H1 (cell line): ENCODE measurements around the gene DCDC2B. TPM values are rescaled to one million over a fixed set of nuclear protein-coding genes. Genes with fewer than 3 reads are reported as not detected.

Experiments used
- CTCF ChIA-PET: fragments of 300-600 bp; sonication (Branson Sonifier 250); formaldehyde crosslinking; loops from one replicate; lab custom pipeline; 2021; ENCODE audit not compliant: partially characterized antibody; lab: Charles Lee
- POLR2A ChIA-PET: fragments of 300-600 bp; sonication (Branson Sonifier 250); formaldehyde crosslinking; loops from one replicate; lab custom pipeline; 2021; ENCODE audit warnings: inconsistent platforms; ENCODE audit not compliant: partially characterized antibody; lab: Charles Lee
- DNase-seq, 2 experiments: peaks; one replicate each; pipeline versions ENCODE4 v3.0.0 to v3.0.0-alpha.2; 2010 to 2022; ENCODE audit warnings: low spot score in 2 of 2, low read depth in 1 of 2, mixed read lengths in 1 of 2
- FAIRE-seq: peaks from 2 replicates; lab custom pipeline; 2011; peaks lifted over from hg19 to GRCh38; lab: Jason Lieb, UNC
- H2AFZ ChIP-seq: 2 replicates; pipeline ENCODE4 v1.8.1; 2012; ENCODE audit warnings: low read length, inconsistent platforms
- H2AK5ac ChIP-seq: 2 replicates; pipeline ENCODE4 v1.6.1; 2013; ENCODE audit warnings: low read depth, low read length
- H2BK120ac ChIP-seq: replicated peaks from 2 replicates; pipeline ENCODE3; 2013; ENCODE audit warnings: low read depth, low read length, inconsistent platforms
- H2BK12ac ChIP-seq: 2 replicates; pipeline ENCODE4 v1.6.1; 2013; ENCODE audit warnings: low read depth, low read length
- H2BK15ac ChIP-seq: 2 replicates; pipeline ENCODE4 v1.6.1; 2013; ENCODE audit warnings: low read length
- H2BK20ac ChIP-seq: 2 replicates; pipeline ENCODE4 v1.6.1; 2013; ENCODE audit warnings: low read length
- H2BK5ac ChIP-seq: 2 replicates; pipeline ENCODE4 v1.6.1; 2013; ENCODE audit warnings: low read depth, low read length
- H3K14ac ChIP-seq: 2 replicates; pipeline ENCODE4 v1.6.1; 2013; ENCODE audit warnings: inconsistent platforms; ENCODE audit not compliant: insufficient read length
- H3K18ac ChIP-seq: 2 replicates; pipeline ENCODE4 v1.6.1; 2013; ENCODE audit warnings: low read length; ENCODE audit errors: extremely low read depth
- H3K23ac ChIP-seq: 2 replicates; pipeline ENCODE4 v1.6.1; 2013; ENCODE audit warnings: inconsistent platforms; ENCODE audit not compliant: insufficient read length
- H3K23me2 ChIP-seq: 2 replicates; pipeline ENCODE4 v1.6.1; 2013; ENCODE audit warnings: low read depth, low read length
- H3K27ac ChIP-seq: 2 replicates; pipeline ENCODE4 v1.6.1; 2011; ENCODE audit warnings: low read depth, low read length, inconsistent platforms
- H3K27me3 ChIP-seq, 4 experiments: replicated peaks in 1 of 4; 1 replicate in 1 of 4; 2 replicates in 3 of 4; pipeline versions ENCODE4 v1.6.1 to v1.8.1; 2011 to 2013; ENCODE audit warnings: low read length in 3 of 4, mild to moderate bottlenecking in 3 of 4, inconsistent platforms in 2 of 4, mixed read lengths in 2 of 4, moderate library complexity in 1 of 4; ENCODE audit not compliant: control insufficient read depth in 3 of 4, insufficient read depth in 3 of 4; ENCODE audit errors: extremely low read depth in 1 of 4
- H3K36me3 ChIP-seq, 4 experiments: 2 replicates each; pipeline versions ENCODE4 v1.6.1 to v1.8.1; 2011 to 2013; ENCODE audit warnings: mild to moderate bottlenecking in 4 of 4, low read length in 3 of 4, moderate library complexity in 2 of 4, control low read depth in 1 of 4, inconsistent platforms in 1 of 4; ENCODE audit not compliant: insufficient read depth in 4 of 4, control insufficient read depth in 2 of 4
- H3K4ac ChIP-seq: replicated peaks from 2 replicates; pipeline ENCODE3; 2013; ENCODE audit warnings: low read length, low read depth, mixed read lengths, inconsistent platforms; ENCODE audit not compliant: insufficient read length
- H3K4me1 ChIP-seq, 4 experiments: replicated peaks in 1 of 4; 1 replicate in 1 of 4; 2 replicates in 3 of 4; pipeline versions ENCODE4 v1.6.1 to v1.8.1; 2011 to 2013; ENCODE audit warnings: low read length in 3 of 4, inconsistent platforms in 2 of 4, mixed read lengths in 1 of 4; ENCODE audit not compliant: insufficient read depth in 4 of 4, control insufficient read depth in 3 of 4
- H3K4me2 ChIP-seq, 2 experiments: 2 replicates each; pipeline versions ENCODE4 v1.6.1 to v1.8.1; 2011 to 2013; ENCODE audit warnings: low read depth in 2 of 2, low read length in 2 of 2, control low read depth in 1 of 2, inconsistent platforms in 1 of 2, mild to moderate bottlenecking in 1 of 2; ENCODE audit not compliant: insufficient read depth in 1 of 2
- H3K4me3 ChIP-seq, 4 experiments: fragments of 200-600, 300-600 bp in 1 of 4; sonication (generic), shearing (Covaris generic), sonication (Bioruptor Twin) in 1 of 4; 2 replicates each; pipeline versions ENCODE4 v1.5.1 to v1.8.1; 2011 to 2016; ENCODE audit warnings: low read length in 4 of 4, low read depth in 3 of 4, control low read depth in 2 of 4, inconsistent platforms in 2 of 4, mild to moderate bottlenecking in 2 of 4, mixed read lengths in 1 of 4, moderate library complexity in 1 of 4; ENCODE audit not compliant: insufficient read depth in 2 of 4; ENCODE audit errors: extremely low read depth in 1 of 4
- H3K56ac ChIP-seq: replicated peaks from 2 replicates; pipeline ENCODE3; 2013; ENCODE audit warnings: low read depth, mild to moderate bottlenecking, mixed read lengths, low read length, inconsistent platforms; ENCODE audit not compliant: insufficient read length
- H3K79me1 ChIP-seq: 2 replicates; pipeline ENCODE4 v1.6.1; 2013; ENCODE audit warnings: low read depth, low read length, control low read depth
- H3K79me2 ChIP-seq, 2 experiments: 2 replicates each; pipeline versions ENCODE4 v1.6.1 to v1.8.1; 2012 to 2013; ENCODE audit warnings: low read length in 2 of 2, mild to moderate bottlenecking in 2 of 2, inconsistent platforms in 1 of 2; ENCODE audit not compliant: insufficient read depth in 2 of 2, control insufficient read depth in 1 of 2
- H3K9ac ChIP-seq, 4 experiments: replicated peaks in 1 of 4; 1 replicate in 1 of 4; 2 replicates in 3 of 4; pipeline versions ENCODE4 v1.6.1 to v1.8.1; 2011 to 2013; ENCODE audit warnings: low read depth in 3 of 4, low read length in 3 of 4, control low read depth in 2 of 4, mild to moderate bottlenecking in 2 of 4, moderate library complexity in 2 of 4, inconsistent platforms in 1 of 4; ENCODE audit errors: extremely low read depth in 1 of 4
- H3K9me3 ChIP-seq, 2 experiments: 2 replicates each; pipeline versions ENCODE4 v1.6.1 to v1.8.1; 2012 to 2013; ENCODE audit warnings: mild to moderate bottlenecking in 2 of 2, moderate library complexity in 2 of 2, control low read depth in 1 of 2, inconsistent platforms in 1 of 2, low read depth in 1 of 2, low read length in 1 of 2, mixed read lengths in 1 of 2; ENCODE audit not compliant: insufficient read depth in 2 of 2
- H4K20me1 ChIP-seq, 2 experiments: replicated peaks in 1 of 2; 2 replicates each; pipeline versions ENCODE3 to v1.8.1; 2011 to 2013; ENCODE audit warnings: inconsistent platforms in 2 of 2, low read length in 2 of 2, mild to moderate bottlenecking in 1 of 2; ENCODE audit not compliant: insufficient read depth in 2 of 2, control insufficient read depth in 1 of 2
- H4K5ac ChIP-seq: 2 replicates; pipeline ENCODE4 v1.6.1; 2013; ENCODE audit warnings: low read length, low read depth, mixed read lengths, inconsistent platforms; ENCODE audit not compliant: insufficient read length
- H4K8ac ChIP-seq: 2 replicates; pipeline ENCODE4 v1.8.0; 2013; ENCODE audit warnings: mild to moderate bottlenecking, moderate library complexity, low read length, inconsistent platforms; ENCODE audit not compliant: insufficient read depth; ENCODE audit errors: extremely low read depth
- H4K91ac ChIP-seq: replicated peaks from 2 replicates; pipeline ENCODE3; 2013; ENCODE audit warnings: low read length, mixed read lengths, inconsistent platforms; ENCODE audit not compliant: insufficient read length
- HDAC2 ChIP-seq, 2 experiments: fragments of 300-600 bp in 1 of 2; sonication (generic) in 1 of 2; IDR thresholded peaks; 2 replicates each; pipeline ENCODE4 v1.6.1; 2011 to 2012; ENCODE audit warnings: low read depth in 2 of 2, low read length in 2 of 2, mild to moderate bottlenecking in 2 of 2, moderate library complexity in 2 of 2, borderline replicate concordance in 1 of 2, inconsistent platforms in 1 of 2
- KDM1A ChIP-seq: fragments of 200-600, 300-600 bp; sonication (generic); IDR thresholded peaks from 2 replicates; pipeline ENCODE4 v1.7.1; 2016; ENCODE audit warnings: mild to moderate bottlenecking, low read length, borderline replicate concordance
- MAFK ChIP-seq: IDR thresholded peaks from 2 replicates; pipeline ENCODE4 v1.6.1; 2012; ENCODE audit warnings: low read depth, mild to moderate bottlenecking, improper control_type of control experiment, low read length
- NANOG ChIP-seq: IDR thresholded peaks from 2 replicates; pipeline ENCODE4 v1.6.1; 2011; ENCODE audit warnings: low read length, low read depth, mild to moderate bottlenecking, inconsistent platforms; ENCODE audit not compliant: insufficient read depth, poor library complexity, severe bottlenecking
- POLR2AphosphoS5 ChIP-seq: IDR thresholded peaks from 2 replicates; pipeline ENCODE4 v1.6.1; 2011; ENCODE audit warnings: low read depth, low read length
- SAP30 ChIP-seq: fragments of 300-600 bp; sonication (generic); IDR thresholded peaks from 2 replicates; pipeline ENCODE4 v1.7.1; 2012; ENCODE audit warnings: low read length, moderate library complexity, mild to moderate bottlenecking, inconsistent platforms; ENCODE audit not compliant: insufficient read depth, insufficient replicate concordance
- WGBS, 2 experiments: shearing (Covaris generic) in 1 of 2; methylation state at CpG; one replicate each; pipeline versions ENCODE4 v1.1.6 to v1.1.7; 2013 to 2015; ENCODE audit warnings: low lambda C conversion rate in 2 of 2, mixed read lengths in 2 of 2, inconsistent platforms in 1 of 2, low coverage in 1 of 2, missing lambda C conversion rate in 1 of 2; ENCODE audit not compliant: insufficient replicate concordance in 2 of 2, insufficient coverage in 1 of 2, insufficient read length in 1 of 2; ENCODE audit errors: extremely low coverage in 1 of 2, missing lambda C conversion rate in 1 of 2; 5-methylcytosine and 5-hydroxymethylcytosine counted together
- long read RNA-seq, 2 experiments: library from RNA in 1 of 2; library from capped mRNA in 1 of 2; stranded (forward); transcript quantifications; one replicate each; pipeline ENCODE4 v2.0.0, GENCODE V29; 2021; ENCODE audit warnings: inconsistent platforms in 1 of 2
- polyA minus RNA-seq, 3 experiments: library from RNA; depleted of rRNA, polyadenylated mRNA; stranded (reverse); fragments of >200 nt; gene quantifications; 1 replicate in 2 of 3; 2 replicates in 1 of 3; pipeline ENCODE4 v1.2.3, GENCODE V29; 2011
- polyA plus RNA-seq, 7 experiments: library from polyadenylated mRNA; depleted of rRNA in 3 of 7; stranded (reverse) in 5 of 7; unstranded in 2 of 7; fragments of >200 nt in 5 of 7; fragments of 200-250 nt in 2 of 7; gene quantifications; 1 replicate in 5 of 7; 2 replicates in 1 of 7; 4 replicates in 1 of 7; pipeline versions ENCODE4 v1.2.1 to v1.2.3, GENCODE V29; 2011 to 2013; ENCODE audit warnings: missing spikeins in 2 of 7, mixed read lengths in 2 of 7
- total RNA-seq: library from RNA; stranded (reverse); fragmentation: NEBNext Ultra II Directional; extraction: Animal tissue kit (Norgen Biotek cat#: 25700); gene quantifications from 2 replicates; pipeline ENCODE4 v1.2.1, GENCODE V29; 2021

The DCDC2B gene
- total RNA-seq (not detected in 2 replicates), polyA plus RNA-seq (2011; rRNA removed) (not detected in 2 replicates), polyA minus RNA-seq (2011; rRNA and poly(A)+ RNA removed) (not detected in 2 replicates)
- polyA plus RNA-seq (2011; cell fraction: cytosol; rRNA removed) = not detected
- polyA plus RNA-seq (2011; cell fraction: nucleus; rRNA removed) = 0.09 TPM
- polyA plus RNA-seq (2012, experiment 1 of 2) = 0.11 to 0.18 TPM (median 0.14 TPM) in 4 replicates
- 0.10 TPM for polyA plus RNA-seq (2012, experiment 2 of 2)
- not detected for polyA plus RNA-seq (2013, experiment 1 of 2)
- not detected for polyA plus RNA-seq (2013, experiment 2 of 2)
- not detected for polyA minus RNA-seq (2011; cell fraction: cytosol; rRNA and poly(A)+ RNA removed)
- not detected for polyA minus RNA-seq (2011; cell fraction: nucleus; rRNA and poly(A)+ RNA removed)
- long read RNA-seq, experiment 1 = 0 reads
- long read RNA-seq, experiment 2 = 0 reads

DNA sequence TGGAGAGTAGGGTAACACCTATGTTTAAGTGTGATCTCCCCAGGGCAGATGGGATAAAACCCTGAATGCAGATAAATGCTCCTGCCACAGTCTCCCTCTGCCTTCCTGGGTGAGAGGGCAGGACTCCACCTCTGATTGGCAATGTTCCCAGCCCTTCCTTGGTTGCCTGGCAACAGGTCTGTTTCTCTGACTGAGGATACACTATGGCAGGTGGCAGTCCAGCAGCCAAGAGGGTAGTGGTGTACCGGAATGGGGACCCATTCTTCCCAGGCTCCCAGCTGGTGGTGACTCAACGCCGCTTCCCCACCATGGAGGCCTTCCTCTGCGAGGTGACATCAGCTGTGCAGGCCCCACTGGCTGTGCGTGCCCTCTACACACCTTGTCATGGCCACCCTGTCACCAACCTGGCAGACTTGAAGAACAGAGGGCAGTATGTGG is at the start of gene DCDC2B:
TSS of gene DCDC2B (plus strand) at position 199 of the 438 bp plus-strand sequence. CDS start at position 204, 5 bp downstream.
- H3K4me3 ChIP-seq = no peak within 1 kb of the TSS

More for the DNA sequence above, at the start of gene DCDC2B:
- H3K79me2 ChIP-seq = no peaks in the 10 kb centered on the region
- ChIA-PET POLR2A (interaction anchor here (1.2 to 8.9 kb wide), 4 partner anchors 11 to 124 kb away, joined by 3 to 91 read pairs (median 10); partner anchors contain the start of genes CCDC28B, EIF3I and TMEM234), CTCF (interaction anchor here (1.0 to 1.9 kb wide), 4 partner anchors 12 to 136 kb away, joined by 3 to 7 read pairs (median 4); partner anchors contain the start of gene TMEM39B)
- peaks cover 0 to 2% of the 10 kb centered on the region in 2 experiments for H4K20me1 ChIP-seq
- peaks cover 0 to 4% (median 2%) of the 10 kb centered on the region in 4 experiments; a peak in 3 of 7 replicates for H3K27me3 ChIP-seq
- DNase-seq (no peak), FAIRE-seq (no peak)
- H3K56ac ChIP-seq = no peak within 1 kb of the TSS
- peaks cover 0 to 10% (median 2%) of the 10 kb centered on the region in 4 experiments; a peak in 2 of 7 replicates for H3K4me1 ChIP-seq
- no peaks in the 10 kb centered on the region; a peak in 1 of 8 replicates for H3K36me3 ChIP-seq
- H2BK120ac ChIP-seq = no peak within 1 kb of the TSS
- no peaks in the 10 kb centered on the region for H3K9me3 ChIP-seq
- H3K23me2 ChIP-seq = peaks cover 8% of the 10 kb centered on the region; the same call in 1 of the 2 replicates
- peaks cover 2% of the 10 kb centered on the region; the same call in 1 of the 2 replicates for H3K79me1 ChIP-seq
- no peak within 1 kb of the TSS for H2BK5ac ChIP-seq
- no peak within 1 kb of the TSS for H2AFZ ChIP-seq
- no peak within 1 kb of the TSS for H3K4ac ChIP-seq
- H4K8ac ChIP-seq = no peak within 1 kb of the TSS; the same call in 1 of the 2 replicates
- H3K18ac ChIP-seq = no peak within 1 kb of the TSS
- no peak within 1 kb of the TSS for H3K4me2 ChIP-seq
- no peak for TF ChIP-seq KDM1A
- TF ChIP-seq POLR2AphosphoS5 = 0 out of 2 replicates have a peak, but pooled peaks have one; percentile 3
- no peak for TF ChIP-seq SAP30
- TF ChIP-seq HDAC2 (IDR thresholded peaks at IDR 0.05; ENCODE audit: borderline replicate concordance in 1 of 2, low read depth in 2 of 2, low read length in 2 of 2) = no peak
- TF ChIP-seq MAFK = no peak
- TF ChIP-seq NANOG = no peak
- no peak within 1 kb of the TSS for H2AK5ac ChIP-seq
- no peak within 1 kb of the TSS for H3K14ac ChIP-seq
- no peak within 1 kb of the TSS for H2BK15ac ChIP-seq
- H2BK20ac ChIP-seq = no peak within 1 kb of the TSS
- H3K9ac ChIP-seq = no peak within 1 kb of the TSS
- no peak within 1 kb of the TSS for H3K27ac ChIP-seq
- H4K5ac ChIP-seq = no peak within 1 kb of the TSS
- H4K91ac ChIP-seq = no peak within 1 kb of the TSS
- H2BK12ac ChIP-seq = no peak within 1 kb of the TSS
- 81% methylated on average over 5 of the region's 5 CpGs; no CpG with 5 or more reads in 1 of the 2 experiments for WGBS, 2 experiments
- no peak within 1 kb of the TSS for H3K23ac ChIP-seq
